Epithelial cell of esophagus (primary cell): ENCODE results near the gene ARID1B.

Source experiments
- DNase-seq: peaks from one replicate; pipeline ENCODE4 v3.0.0; 2010; ENCODE audit warnings: low read depth
- H3K4me3 ChIP-seq: 2 replicates; pipeline ENCODE4 v1.5.1; 2011; ENCODE audit warnings: mild to moderate bottlenecking, low read length, control low read depth
- TF ChIP-seq, protein P1 (sequence below): IDR thresholded peaks from 2 replicates; pipeline ENCODE4 v1.5.1; 2011; ENCODE audit warnings: low read depth, mild to moderate bottlenecking, low read length, control low read depth, inconsistent platforms; ENCODE audit not compliant: insufficient read depth; ENCODE audit errors: missing control alignments

Gene ARID1B

DNA sequence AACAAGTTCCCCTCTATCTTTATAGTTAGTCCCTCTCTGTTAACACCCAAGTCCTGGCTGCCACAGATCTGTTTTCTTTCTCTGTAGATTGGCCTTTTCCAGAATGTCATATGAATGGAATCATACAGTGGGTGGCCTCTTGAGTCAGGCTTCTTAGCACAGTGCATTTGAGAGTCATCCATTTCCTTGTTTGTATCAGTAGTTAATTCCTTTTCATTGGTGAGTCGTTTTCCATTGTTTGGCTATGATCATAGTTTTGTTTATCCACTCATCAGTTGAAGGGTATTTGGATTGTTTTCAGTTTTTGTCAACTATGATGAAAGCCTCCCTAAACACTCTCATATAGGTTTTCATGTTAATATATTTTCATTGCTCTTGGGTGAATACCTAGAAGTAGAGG is 248.3 kb downstream of the ARID1B start:
- DNase-seq, result peak; percentile 68
- TF ChIP-seq, protein P1, sequence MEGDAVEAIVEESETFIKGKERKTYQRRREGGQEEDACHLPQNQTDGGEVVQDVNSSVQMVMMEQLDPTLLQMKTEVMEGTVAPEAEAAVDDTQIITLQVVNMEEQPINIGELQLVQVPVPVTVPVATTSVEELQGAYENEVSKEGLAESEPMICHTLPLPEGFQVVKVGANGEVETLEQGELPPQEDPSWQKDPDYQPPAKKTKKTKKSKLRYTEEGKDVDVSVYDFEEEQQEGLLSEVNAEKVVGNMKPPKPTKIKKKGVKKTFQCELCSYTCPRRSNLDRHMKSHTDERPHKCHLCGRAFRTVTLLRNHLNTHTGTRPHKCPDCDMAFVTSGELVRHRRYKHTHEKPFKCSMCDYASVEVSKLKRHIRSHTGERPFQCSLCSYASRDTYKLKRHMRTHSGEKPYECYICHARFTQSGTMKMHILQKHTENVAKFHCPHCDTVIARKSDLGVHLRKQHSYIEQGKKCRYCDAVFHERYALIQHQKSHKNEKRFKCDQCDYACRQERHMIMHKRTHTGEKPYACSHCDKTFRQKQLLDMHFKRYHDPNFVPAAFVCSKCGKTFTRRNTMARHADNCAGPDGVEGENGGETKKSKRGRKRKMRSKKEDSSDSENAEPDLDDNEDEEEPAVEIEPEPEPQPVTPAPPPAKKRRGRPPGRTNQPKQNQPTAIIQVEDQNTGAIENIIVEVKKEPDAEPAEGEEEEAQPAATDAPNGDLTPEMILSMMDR, result no peak
- no peak overlapping the region for H3K4me3 ChIP-seq

DNA sequence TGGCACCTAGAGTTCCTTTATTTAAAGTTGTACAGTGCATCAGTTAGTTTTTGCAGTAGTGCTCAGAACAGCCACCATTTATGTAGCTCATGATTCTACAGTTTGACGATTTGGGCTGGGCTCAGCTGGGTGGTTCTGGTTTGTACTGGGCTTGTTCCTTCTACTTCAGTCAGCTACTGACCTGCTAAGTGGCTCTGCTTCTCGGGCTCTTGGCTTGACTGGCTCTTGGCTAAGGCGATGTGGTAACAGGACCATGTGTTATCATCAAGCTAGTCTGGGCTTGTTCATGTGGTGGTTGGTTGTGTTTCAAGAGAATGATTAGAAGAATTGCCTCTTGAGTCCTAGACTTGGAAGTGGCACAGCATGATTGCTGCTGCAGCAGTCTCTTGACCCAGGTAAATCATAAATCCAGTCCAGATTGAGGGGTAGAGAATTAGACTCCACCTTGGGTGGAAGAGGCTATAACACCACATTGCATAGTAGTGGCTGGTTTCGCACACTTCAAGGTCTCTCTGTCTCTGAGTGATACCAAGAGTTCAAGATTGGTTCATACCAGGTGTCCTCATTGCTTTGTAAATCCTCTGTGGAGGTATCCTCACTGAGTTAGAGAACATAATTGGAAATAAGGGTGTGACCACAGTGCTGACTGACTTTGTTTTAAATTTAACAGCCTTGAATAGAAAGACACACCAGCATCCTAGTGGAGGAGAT is 253.0 kb downstream of the ARID1B start:
- DNase-seq, result peak; percentile 96

DNA sequence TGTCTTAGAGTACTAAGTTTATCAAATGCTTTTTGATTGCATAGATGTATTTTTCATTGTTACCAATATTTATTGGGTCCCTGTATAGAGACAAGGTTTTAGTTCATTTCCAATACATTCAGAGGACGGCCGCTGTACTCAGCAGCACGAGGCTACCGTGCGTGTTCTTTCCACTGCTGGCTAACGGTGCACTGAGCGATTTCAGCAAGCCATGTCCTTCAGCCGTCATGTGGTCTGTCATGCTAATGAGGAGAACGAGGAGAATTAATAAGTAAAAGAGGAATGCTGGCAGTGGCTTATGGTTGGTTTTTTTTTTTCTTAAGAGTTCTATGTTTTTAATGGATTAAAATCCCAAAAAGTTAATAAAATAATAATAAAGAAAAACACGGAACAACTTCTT is 253.6 kb downstream of the ARID1B start:
- DNase-seq, result no peak
- H3K4me3 ChIP-seq, result no peak overlapping the region
- TF ChIP-seq, protein P1, result no peak

More for the DNA sequence above, 253.0 kb downstream of the ARID1B start:
- H3K4me3 ChIP-seq, result no peak overlapping the region
- TF ChIP-seq, protein P1, result no peak

DNA sequence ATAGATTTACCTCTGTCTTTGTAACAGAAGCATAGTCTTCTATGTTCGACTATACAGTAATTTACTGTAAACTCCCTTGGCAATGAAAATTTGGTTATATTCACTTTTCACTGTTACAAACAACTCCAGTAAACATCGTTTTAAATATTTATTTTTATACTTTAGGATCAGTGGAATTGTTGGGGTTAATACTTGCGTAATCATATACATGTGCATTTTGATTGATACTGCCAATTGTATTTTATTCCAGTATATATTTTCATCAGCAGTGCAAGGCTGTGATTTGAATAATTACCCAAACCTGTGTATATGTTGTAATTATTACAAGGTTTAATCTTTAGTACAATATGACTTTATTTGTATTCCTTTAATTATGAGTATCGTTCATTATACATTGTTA is 255.7 kb downstream of the ARID1B start:
- H3K4me3 ChIP-seq, result peak overlapping the region; percentile 45
- DNase-seq, result no peak
- TF ChIP-seq, protein P1, result no peak

DNA sequence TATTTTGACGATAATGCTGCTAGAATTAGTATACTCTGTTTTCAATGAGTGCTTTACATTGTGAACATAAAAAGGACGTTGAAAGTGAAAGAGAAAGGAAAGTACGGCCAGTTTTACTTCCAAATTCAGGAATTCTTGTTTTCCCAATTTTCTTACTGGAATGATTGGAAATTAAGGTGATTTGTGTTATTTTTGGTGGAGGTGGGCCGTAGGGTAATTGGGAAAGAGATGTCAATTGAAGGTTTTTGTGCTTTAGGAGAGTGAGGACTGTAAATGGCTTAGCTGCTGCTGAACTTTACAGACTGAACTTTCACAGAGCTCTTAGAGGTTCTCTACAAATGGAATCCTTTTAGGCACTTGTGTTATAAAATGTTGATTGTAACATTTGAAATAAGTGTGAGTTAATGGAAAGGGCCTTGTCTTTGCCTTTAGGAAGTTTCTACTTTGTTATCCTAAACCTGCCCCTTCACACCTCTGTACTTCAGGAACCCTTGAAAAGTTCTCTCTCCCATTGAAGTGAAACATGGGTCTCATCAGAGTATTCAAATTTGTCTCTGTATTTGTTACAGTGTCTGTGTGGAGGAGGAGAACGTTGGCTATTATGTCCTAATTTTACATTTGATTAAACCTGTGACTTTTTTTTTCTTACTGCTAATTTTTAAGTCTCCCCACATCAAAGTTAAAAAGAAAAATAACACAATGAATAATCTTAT is 256.4 kb downstream of the ARID1B start:
- TF ChIP-seq, protein P1, result no peak
- H3K4me3 ChIP-seq, result peak overlapping the region; percentile 45
- DNase-seq, result no peak

DNA sequence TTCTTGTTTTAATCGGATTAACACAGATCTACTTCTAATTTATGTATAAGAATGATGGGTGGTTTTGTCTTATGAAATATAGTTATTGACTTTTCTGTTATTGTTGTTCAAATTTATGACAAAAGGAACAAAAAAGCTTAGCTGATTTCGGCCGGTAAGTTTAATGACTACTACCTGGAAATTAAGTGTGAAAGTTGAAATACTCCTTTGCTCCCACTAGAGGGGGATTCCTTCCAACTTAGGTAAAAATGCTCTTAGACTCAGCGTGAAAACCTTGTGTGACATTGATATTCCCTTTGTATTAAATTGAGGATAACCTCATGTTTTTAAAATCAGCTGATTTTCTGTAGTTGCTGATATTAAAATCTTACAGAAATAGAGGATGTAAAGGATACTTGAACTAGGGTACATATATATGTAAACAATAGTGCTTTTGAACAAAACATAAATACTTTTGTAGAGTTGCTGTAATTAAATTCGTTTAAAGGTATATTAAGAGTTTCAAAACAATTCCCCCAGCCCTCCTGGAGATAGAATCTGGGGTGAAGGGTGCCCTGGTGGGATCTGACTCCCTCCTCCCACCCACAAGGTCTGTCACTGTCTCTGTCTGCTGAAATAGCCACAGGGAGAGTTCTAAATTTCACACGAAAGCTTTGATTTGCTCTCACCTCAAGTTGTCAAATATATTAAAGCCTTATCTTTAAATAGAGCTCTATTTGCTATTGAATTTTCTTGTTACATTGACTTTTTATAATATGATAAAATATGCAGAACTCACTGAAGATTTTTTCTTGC is 257.5 kb downstream of the ARID1B start:
- TF ChIP-seq, protein P1, result peak; percentile 67
- no peak overlapping the region for H3K4me3 ChIP-seq
- peak; percentile 70 for DNase-seq
